ENCODE results near the gene BHLHE41. TPM values are rescaled to one million over a fixed set of nuclear protein-coding genes. Genes with fewer than 3 reads are reported as not detected.

The BHLHE41 gene
- total RNA-seq = 2.1 TPM in 1 of 2 replicates, not detected in the other

DNA sequence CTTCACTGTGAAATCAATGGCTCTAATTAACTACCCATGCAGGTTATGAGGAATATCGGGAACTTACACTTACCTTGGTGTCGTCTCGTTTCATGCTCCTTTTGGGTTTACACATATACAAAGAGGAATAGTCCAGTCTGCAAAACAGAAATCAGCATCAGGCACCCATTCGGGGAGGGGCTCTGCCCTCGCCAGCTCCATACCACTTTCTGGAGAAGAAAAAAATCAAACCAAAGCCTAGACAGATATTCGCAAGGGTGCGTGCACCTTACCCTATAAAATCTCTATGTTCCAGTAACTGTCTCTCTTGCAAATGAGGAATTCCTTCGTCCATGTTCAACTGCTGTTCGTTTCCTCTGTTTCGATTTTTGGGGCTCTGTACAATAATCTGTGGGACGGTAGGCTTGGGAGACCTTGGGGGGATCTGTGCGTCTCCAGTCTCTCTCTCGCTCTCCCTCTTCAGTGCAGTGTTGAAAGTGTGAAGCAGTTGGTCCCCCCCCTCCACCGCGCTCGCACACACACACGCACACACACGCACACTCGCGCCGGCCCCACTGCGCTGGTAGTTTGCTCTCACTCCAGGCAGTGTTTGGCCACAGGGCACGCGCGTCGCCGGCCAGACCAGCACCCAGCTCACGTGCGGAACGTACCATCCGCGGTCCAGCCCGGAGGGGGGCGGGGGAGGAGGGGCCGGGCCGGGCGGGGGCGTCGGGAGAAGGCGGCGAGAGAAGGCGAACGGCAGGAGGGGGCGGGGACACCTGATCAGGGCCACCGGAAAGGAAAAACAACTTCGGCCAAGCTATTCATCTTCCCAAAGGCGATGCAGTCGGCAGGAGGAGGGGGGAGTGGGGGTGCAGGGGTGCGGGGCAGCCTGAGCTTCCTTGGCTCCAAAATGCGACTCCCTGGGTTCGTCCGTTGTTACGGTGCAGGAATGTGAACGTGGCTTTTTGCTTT is at the start of gene BHLHE41:
Gene BHLHE41 (minus strand): TSS at position 592 of the 954 bp plus-strand sequence. CDS start 258 bp downstream, at position 334.
- H3K36me3 ChIP-seq (ENCODE audit: control insufficient read depth, insufficient read depth, low read length) = no peaks in the 10 kb centered on the region
- H3K27me3 ChIP-seq (ENCODE audit: control insufficient read depth, insufficient read depth, low read length) = peaks cover 17% of the 10 kb centered on the region
- DNase-seq (ENCODE audit: low read depth) (no peak), FAIRE-seq (no peak)
- H3K4me3 ChIP-seq (ENCODE audit: low read depth, low read length) = peak within 1 kb of the TSS; percentile 63
- TF ChIP-seq, protein P1, sequence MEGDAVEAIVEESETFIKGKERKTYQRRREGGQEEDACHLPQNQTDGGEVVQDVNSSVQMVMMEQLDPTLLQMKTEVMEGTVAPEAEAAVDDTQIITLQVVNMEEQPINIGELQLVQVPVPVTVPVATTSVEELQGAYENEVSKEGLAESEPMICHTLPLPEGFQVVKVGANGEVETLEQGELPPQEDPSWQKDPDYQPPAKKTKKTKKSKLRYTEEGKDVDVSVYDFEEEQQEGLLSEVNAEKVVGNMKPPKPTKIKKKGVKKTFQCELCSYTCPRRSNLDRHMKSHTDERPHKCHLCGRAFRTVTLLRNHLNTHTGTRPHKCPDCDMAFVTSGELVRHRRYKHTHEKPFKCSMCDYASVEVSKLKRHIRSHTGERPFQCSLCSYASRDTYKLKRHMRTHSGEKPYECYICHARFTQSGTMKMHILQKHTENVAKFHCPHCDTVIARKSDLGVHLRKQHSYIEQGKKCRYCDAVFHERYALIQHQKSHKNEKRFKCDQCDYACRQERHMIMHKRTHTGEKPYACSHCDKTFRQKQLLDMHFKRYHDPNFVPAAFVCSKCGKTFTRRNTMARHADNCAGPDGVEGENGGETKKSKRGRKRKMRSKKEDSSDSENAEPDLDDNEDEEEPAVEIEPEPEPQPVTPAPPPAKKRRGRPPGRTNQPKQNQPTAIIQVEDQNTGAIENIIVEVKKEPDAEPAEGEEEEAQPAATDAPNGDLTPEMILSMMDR (IDR thresholded peaks at IDR 0.05; ENCODE audit: insufficient read depth, low read length, severe bottlenecking) = no peak

DNA sequence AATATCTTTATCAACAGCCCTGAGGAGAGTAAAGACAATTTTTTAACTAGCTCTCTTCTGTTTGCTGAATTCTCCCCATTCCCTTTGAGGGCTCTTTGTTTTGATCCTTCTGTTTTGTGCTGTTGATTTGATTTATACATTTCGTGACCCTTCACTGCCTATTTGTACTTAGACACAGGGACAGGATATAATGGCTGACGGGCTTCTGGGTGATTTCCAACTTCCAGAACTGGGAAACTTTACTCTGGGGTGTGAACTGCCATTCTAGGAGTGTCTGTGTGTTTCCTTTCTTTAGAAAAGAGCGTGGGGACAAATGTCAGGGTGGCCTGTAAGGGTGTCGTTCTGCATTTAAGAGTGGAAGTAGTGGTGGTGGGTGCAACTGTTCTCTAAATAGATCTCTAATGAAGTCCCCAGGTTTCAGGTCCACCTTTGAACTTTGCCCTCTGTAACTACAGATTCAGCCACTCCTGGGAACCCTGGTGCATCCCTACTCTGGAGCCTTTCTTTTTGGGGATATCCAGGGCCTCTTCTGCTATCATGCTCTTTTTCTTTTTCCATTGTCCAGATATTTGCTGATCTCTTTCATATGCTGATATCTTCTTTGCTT is 48.2 kb upstream of the BHLHE41 start:
- Histone ChIP-seq H3K36me3 (ENCODE audit: control insufficient read depth, insufficient read depth, low read length) (no peaks in the 10 kb centered on the region), H3K4me3 (ENCODE audit: low read depth, low read length) (no peak overlapping the region), H3K27me3 (ENCODE audit: control insufficient read depth, insufficient read depth, low read length) (no peaks in the 10 kb centered on the region)
- FAIRE-seq (no peak), DNase-seq (ENCODE audit: low read depth) (no peak)
- TF ChIP-seq, protein P1 (IDR thresholded peaks at IDR 0.05; ENCODE audit: insufficient read depth, low read length, severe bottlenecking) = no peak

- FAIRE-seq = no peak
Observed at GRCh38 chr12:26172539-26172938, 47.7 kb upstream of the BHLHE41 start.

DNA sequence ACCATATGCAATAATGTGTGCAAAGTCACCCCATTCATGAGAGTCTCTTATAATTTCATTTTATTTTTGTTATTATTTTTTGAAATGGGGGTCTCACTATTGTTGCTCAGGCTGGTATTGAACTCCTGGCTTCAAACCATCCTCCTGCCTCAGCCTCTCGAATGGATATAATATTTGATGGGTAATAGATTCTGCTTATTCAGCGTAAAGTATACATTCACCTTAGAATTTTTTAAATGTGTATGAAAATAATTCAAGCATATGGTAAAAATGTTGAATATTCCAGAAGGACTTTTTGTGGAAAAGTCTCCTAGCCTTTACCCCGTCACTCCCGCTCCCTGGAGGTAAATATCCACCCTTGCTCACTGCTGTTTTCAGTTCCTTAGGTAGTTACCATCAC is 47.2 kb upstream of the BHLHE41 start:
- FAIRE-seq (no peak), DNase-seq (ENCODE audit: low read depth) (no peak)
- Histone ChIP-seq H3K36me3 (ENCODE audit: control insufficient read depth, insufficient read depth, low read length) (no peaks in the 10 kb centered on the region), H3K27me3 (ENCODE audit: control insufficient read depth, insufficient read depth, low read length) (no peaks in the 10 kb centered on the region), H3K4me3 (ENCODE audit: low read depth, low read length) (no peak overlapping the region)
- TF ChIP-seq, protein P1 (IDR thresholded peaks at IDR 0.05; ENCODE audit: insufficient read depth, low read length, severe bottlenecking) = no peak

More at GRCh38 chr12:26172539-26172938, 47.7 kb upstream of the BHLHE41 start:
- Histone ChIP-seq H3K4me3 (ENCODE audit: low read depth, low read length) (no peak overlapping the region), H3K36me3 (ENCODE audit: control insufficient read depth, insufficient read depth, low read length) (no peaks in the 10 kb centered on the region), H3K27me3 (ENCODE audit: control insufficient read depth, insufficient read depth, low read length) (no peaks in the 10 kb centered on the region)
- TF ChIP-seq, protein P1 (IDR thresholded peaks at IDR 0.05; ENCODE audit: insufficient read depth, low read length, severe bottlenecking) = no peak
- no peak for DNase-seq (ENCODE audit: low read depth)

DNA sequence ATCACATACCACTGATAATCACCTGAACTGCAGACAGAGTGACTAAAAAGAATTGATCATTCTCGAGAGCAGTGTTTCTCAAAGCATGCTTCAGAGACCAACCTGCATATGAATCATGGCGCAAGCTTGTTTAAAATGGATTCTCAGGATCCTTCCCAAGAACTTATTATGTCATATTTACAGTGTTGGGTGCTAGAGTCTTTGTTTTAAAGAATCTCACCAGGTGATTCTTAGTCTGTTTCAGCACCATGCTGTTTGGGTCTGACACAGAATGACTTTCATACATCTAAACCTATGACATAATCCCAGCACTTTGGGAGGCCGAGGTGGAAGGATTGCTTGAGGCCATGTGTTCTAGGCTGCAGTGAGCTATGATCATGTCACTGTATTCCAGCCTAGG is 39.3 kb upstream of the BHLHE41 start:
- DNase-seq (ENCODE audit: low read depth) = peak; percentile 61
- TF ChIP-seq, protein P1 (IDR thresholded peaks at IDR 0.05; ENCODE audit: insufficient read depth, low read length, severe bottlenecking) = no peak
- H3K4me3 ChIP-seq (ENCODE audit: low read depth, low read length) = no peak overlapping the region
- peak; percentile 58 for FAIRE-seq
- no peaks in the 10 kb centered on the region for H3K27me3 ChIP-seq (ENCODE audit: control insufficient read depth, insufficient read depth, low read length)
- H3K36me3 ChIP-seq (ENCODE audit: control insufficient read depth, insufficient read depth, low read length) = no peaks in the 10 kb centered on the region

Data from bronchial epithelial cell (primary cell).